ENCODE data around the gene CACNA1A. TPM values are rescaled to one million over a fixed set of nuclear protein-coding genes. Genes with fewer than 3 reads are reported as not detected.
"Not testable (repeated sequence)": the region's sequence is repeated elsewhere in the genome, so short reads cannot be mapped to it uniquely, and the experiment has no call there.

The CACNA1A gene
- total RNA-seq, 1 donor from 2014 or later: under 0.01 TPM

- no peak for FAIRE-seq
- H3K36me3 ChIP-seq (ENCODE audit: control insufficient read depth, insufficient read depth, low read length): no peaks in the 10 kb centered on the region
- no peaks in the 10 kb centered on the region for H3K27me3 ChIP-seq (ENCODE audit: control insufficient read depth, insufficient read depth, low read length)
- TF ChIP-seq CTCF (IDR thresholded peaks at IDR 0.05; ENCODE audit: insufficient read depth, low read length, severe bottlenecking): no peak
- no peak for DNase-seq (ENCODE audit: low read depth)
- no peak overlapping the region for H3K4me3 ChIP-seq (ENCODE audit: low read depth, low read length)
Observed at GRCh38 chr19:13181747-13182388, 324.4 kb downstream of the CACNA1A start.

- not testable (repeated sequence) for H3K27me3 ChIP-seq (ENCODE audit: control insufficient read depth, insufficient read depth, low read length); FAIRE-seq; H3K36me3 ChIP-seq (ENCODE audit: control insufficient read depth, insufficient read depth, low read length); DNase-seq (ENCODE audit: low read depth); H3K4me3 ChIP-seq (ENCODE audit: low read depth, low read length)
Observed at GRCh38 chr19:13178291-13178690, 328.0 kb downstream of the CACNA1A start.

GRCh38 chr19:13177584-13177983 is 328.7 kb downstream of the CACNA1A start:
- not testable (repeated sequence) for H3K36me3 ChIP-seq (ENCODE audit: control insufficient read depth, insufficient read depth, low read length); FAIRE-seq; H3K27me3 ChIP-seq (ENCODE audit: control insufficient read depth, insufficient read depth, low read length); DNase-seq (ENCODE audit: low read depth); H3K4me3 ChIP-seq (ENCODE audit: low read depth, low read length)

- H3K4me3 ChIP-seq (ENCODE audit: low read depth, low read length): no peak overlapping the region
- H3K27me3 ChIP-seq (ENCODE audit: control insufficient read depth, insufficient read depth, low read length): no peaks in the 10 kb centered on the region
- no peaks in the 10 kb centered on the region for H3K36me3 ChIP-seq (ENCODE audit: control insufficient read depth, insufficient read depth, low read length)
- no peak for FAIRE-seq
- DNase-seq (ENCODE audit: low read depth): no peak
- no peak for TF ChIP-seq CTCF (IDR thresholded peaks at IDR 0.05; ENCODE audit: insufficient read depth, low read length, severe bottlenecking)
Observed at GRCh38 chr19:13176345-13176744, 329.9 kb downstream of the CACNA1A start.

GRCh38 chr19:13173139-13173737 is 333.0 kb downstream of the CACNA1A start:
- no peak overlapping the region for H3K4me3 ChIP-seq (ENCODE audit: low read depth, low read length)
- DNase-seq (ENCODE audit: low read depth): no peak
- H3K27me3 ChIP-seq (ENCODE audit: control insufficient read depth, insufficient read depth, low read length): no peaks in the 10 kb centered on the region
- no peaks in the 10 kb centered on the region for H3K36me3 ChIP-seq (ENCODE audit: control insufficient read depth, insufficient read depth, low read length)
- FAIRE-seq: no peak
- TF ChIP-seq CTCF (IDR thresholded peaks at IDR 0.05; ENCODE audit: insufficient read depth, low read length, severe bottlenecking): no peak

GRCh38 chr19:13172346-13173138 is 333.7 kb downstream of the CACNA1A start:
- no peak overlapping the region for H3K4me3 ChIP-seq (ENCODE audit: low read depth, low read length)
- peak; percentile 81 for DNase-seq (ENCODE audit: low read depth)
- no peak for FAIRE-seq
- TF ChIP-seq CTCF (IDR thresholded peaks at IDR 0.05; ENCODE audit: insufficient read depth, low read length, severe bottlenecking): no peak
- no peaks in the 10 kb centered on the region for H3K27me3 ChIP-seq (ENCODE audit: control insufficient read depth, insufficient read depth, low read length)
- H3K36me3 ChIP-seq (ENCODE audit: control insufficient read depth, insufficient read depth, low read length): no peaks in the 10 kb centered on the region

All from bronchial epithelial cell (primary cell).